H1 (cell line): ENCODE results near the gene ZNF516.

ENCODE experiments used
- CTCF ChIP-seq, 3 experiments: IDR thresholded peaks; 1 replicate in 2 of 3; 2 replicates in 1 of 3; pipeline versions ENCODE4 v1.5.1 to v1.6.1; 2011; ENCODE audit warnings: low read length in 3 of 3, mild to moderate bottlenecking in 3 of 3, inconsistent platforms in 2 of 3, low read depth in 1 of 3, moderate library complexity in 1 of 3; ENCODE audit not compliant: insufficient read depth in 1 of 3; ENCODE audit errors: control extremely low read depth in 1 of 3
- EP300 ChIP-seq, 2 experiments: IDR thresholded peaks; 1 replicate in 1 of 2; 2 replicates in 1 of 2; pipeline ENCODE4 v1.6.1; 2011 to 2012; ENCODE audit warnings: low read depth in 2 of 2, low read length in 2 of 2, mild to moderate bottlenecking in 2 of 2, borderline replicate concordance in 1 of 2, inconsistent platforms in 1 of 2, moderate library complexity in 1 of 2
- EZH2 ChIP-seq: fragments of 200-600 bp; sonication (generic); IDR thresholded peaks from 2 replicates; pipeline ENCODE4 v1.7.1; 2012; ENCODE audit warnings: low read depth, mild to moderate bottlenecking, moderate library complexity, low read length, inconsistent platforms; ENCODE audit not compliant: severe bottlenecking
- HDAC6 ChIP-seq: IDR thresholded peaks from one replicate; pipeline ENCODE4 v1.7.1; 2012; ENCODE audit warnings: low read depth, mild to moderate bottlenecking, inconsistent platforms, low read length, moderate library complexity
- JUN ChIP-seq: IDR thresholded peaks from 2 replicates; pipeline ENCODE4 v1.6.1; 2011; ENCODE audit warnings: low read depth, mild to moderate bottlenecking, improper control_type of control experiment, low read length
- KDM5A ChIP-seq: fragments of 200-600 bp; IDR thresholded peaks from 2 replicates; pipeline ENCODE4 v1.7.1; 2012; ENCODE audit warnings: mild to moderate bottlenecking, low read length, inconsistent platforms, mixed read lengths
- NRF1 ChIP-seq: IDR thresholded peaks from 2 replicates; pipeline ENCODE4 v1.6.1; 2011; ENCODE audit warnings: mild to moderate bottlenecking, low read depth, low read length, improper control_type of control experiment
- POLR2A ChIP-seq, 2 experiments: IDR thresholded peaks; 1 replicate in 1 of 2; 2 replicates in 1 of 2; pipeline ENCODE4 v1.6.1; 2011; ENCODE audit warnings: low read depth in 2 of 2, low read length in 2 of 2, mild to moderate bottlenecking in 2 of 2; ENCODE audit errors: control extremely low read depth in 1 of 2
- RAD21 ChIP-seq, 2 experiments: IDR thresholded peaks in 1 of 2; conservative IDR thresholded peaks in 1 of 2; 2 replicates each; pipeline ENCODE4 v1.6.1; 2011; ENCODE audit warnings: low read depth in 2 of 2, low read length in 2 of 2, improper control_type of control experiment in 1 of 2, inconsistent platforms in 1 of 2, mild to moderate bottlenecking in 1 of 2, moderate library complexity in 1 of 2
- TAF1 ChIP-seq: IDR thresholded peaks from 2 replicates; pipeline ENCODE4 v1.6.1; 2011; ENCODE audit warnings: mild to moderate bottlenecking, low read depth, low read length
- YY1 ChIP-seq: IDR thresholded peaks from 2 replicates; pipeline ENCODE4 v1.6.1; 2011; ENCODE audit warnings: low read depth, mild to moderate bottlenecking, low read length
- TF ChIP-seq, protein P1 (sequence below): IDR thresholded peaks from 2 replicates; pipeline ENCODE4 v1.6.1; 2011; ENCODE audit warnings: low read depth, mild to moderate bottlenecking, low read length; ENCODE audit not compliant: insufficient read depth

- TF ChIP-seq YY1 (no peak), KDM5A (no peak), CTCF (IDR thresholded peaks at IDR 0.05; ENCODE audit: control extremely low read depth in 1 of 3, insufficient read depth in 1 of 3, low read depth in 1 of 3, low read length in 3 of 3) (no peak), RAD21 (IDR thresholded peaks at IDR 0.05 in 1 of 2, conservative IDR thresholded peaks at IDR 0.05 in 1 of 2; ENCODE audit: low read depth in 2 of 2, low read length in 2 of 2) (no peak), EZH2 (no peak), NRF1 (no peak), EP300 (IDR thresholded peaks at IDR 0.05; ENCODE audit: borderline replicate concordance in 1 of 2, low read depth in 2 of 2, low read length in 2 of 2) (no peak), JUN (no peak), POLR2A (IDR thresholded peaks at IDR 0.05; ENCODE audit: control extremely low read depth in 1 of 2, low read depth in 2 of 2, low read length in 2 of 2) (no peak), HDAC6 (no peak), TAF1 (no peak)
- TF ChIP-seq, protein P1, sequence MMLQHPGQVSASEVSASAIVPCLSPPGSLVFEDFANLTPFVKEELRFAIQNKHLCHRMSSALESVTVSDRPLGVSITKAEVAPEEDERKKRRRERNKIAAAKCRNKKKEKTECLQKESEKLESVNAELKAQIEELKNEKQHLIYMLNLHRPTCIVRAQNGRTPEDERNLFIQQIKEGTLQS = no peak
These were observed 141.5 kb downstream of the ZNF516 start for GRCh38 chr18:76353500-76353899.
